ENCODE results near the gene ROR1. TPM values are rescaled to one million over a fixed set of nuclear protein-coding genes. Genes with fewer than 3 reads are reported as not detected.

Gene ROR1
- total and polyA plus RNA-seq, 2 of the 13 experiments (the other 11 are each of a cell fraction or from before 2014, with no cell fraction given), result 0.58 to 2.3 TPM

DNA sequence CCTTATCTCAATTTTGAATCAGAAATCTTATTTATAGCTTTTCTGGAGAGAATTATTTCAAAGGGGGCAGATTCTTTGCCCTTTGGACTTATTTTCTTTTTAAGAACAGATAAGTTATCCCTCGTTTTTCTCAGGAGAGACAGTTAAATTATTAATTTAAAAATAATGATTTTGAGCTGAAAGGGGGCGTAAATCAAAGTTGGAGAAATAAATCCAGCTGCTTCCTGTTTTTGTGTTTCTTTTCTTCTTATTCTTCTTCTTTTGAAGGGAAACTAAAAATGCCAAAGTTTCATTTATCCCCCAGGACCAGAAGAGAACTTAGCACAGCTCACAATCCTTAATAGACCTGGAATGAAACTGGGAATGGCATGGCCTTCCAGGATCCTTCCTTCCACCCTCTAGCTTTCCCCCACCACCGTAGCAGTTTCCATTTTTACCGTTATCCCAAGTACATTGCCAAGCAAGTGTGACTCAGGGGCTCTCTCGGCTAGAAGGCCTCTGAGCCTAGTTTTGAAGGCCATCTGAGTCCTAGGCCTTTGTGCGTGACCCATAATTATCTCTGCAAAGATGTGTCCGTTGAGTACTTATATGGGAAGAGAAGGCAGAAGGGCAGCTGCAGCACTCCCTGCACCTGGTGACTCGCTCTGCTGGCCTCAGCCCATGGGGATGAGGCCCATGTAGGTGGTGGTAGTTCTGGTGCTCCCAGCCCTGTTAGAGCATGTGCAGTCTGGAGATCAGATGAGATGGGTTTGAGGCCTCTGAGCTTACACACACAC is 181.7 kb downstream of the ROR1 start (continued):
- TF ChIP-seq HNRNPK (IDR thresholded peaks at IDR 0.05; ENCODE audit: low read depth, low read length, poor library complexity, severe bottlenecking) (no peak), ZNF33B (CRISPR knock-in tag; IDR thresholded peaks at IDR 0.05) (no peak), PHF21A (CRISPR knock-in tag; IDR thresholded peaks at IDR 0.05) (no peak), AGO2 (optimal IDR thresholded peaks at IDR 0.05; ENCODE audit: low read depth, low read length) (no peak), CHCHD3 (CRISPR knock-in tag; IDR thresholded peaks at IDR 0.05) (no peak)
- TF ChIP-seq, protein P1, sequence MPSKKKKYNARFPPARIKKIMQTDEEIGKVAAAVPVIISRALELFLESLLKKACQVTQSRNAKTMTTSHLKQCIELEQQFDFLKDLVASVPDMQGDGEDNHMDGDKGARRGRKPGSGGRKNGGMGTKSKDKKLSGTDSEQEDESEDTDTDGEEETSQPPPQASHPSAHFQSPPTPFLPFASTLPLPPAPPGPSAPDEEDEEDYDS (CRISPR knock-in tag; IDR thresholded peaks at IDR 0.05), result no peak

DNA sequence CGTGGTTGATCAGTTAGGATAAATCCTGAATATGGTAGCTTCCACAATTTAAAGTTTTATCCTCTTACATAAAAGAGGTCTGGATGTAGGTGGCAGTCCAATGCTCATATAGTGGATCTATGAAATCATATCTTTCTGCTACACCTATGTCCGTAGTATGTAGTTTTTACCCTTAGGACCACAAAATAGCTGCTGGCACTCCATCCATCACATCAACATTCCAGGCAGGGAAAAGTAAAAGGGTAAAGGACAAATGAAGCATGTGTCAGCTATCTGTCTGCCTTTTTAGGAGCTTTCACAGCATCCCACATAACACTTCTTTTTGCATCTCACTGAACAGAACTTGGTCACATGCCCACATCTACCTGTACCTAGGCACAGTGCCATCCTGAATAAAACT is 184.7 kb downstream of the ROR1 start:
- no peaks in the 10 kb centered on the region for H3K36me3 ChIP-seq (replicated peaks in 1 of 2; ENCODE audit: control insufficient read depth in 1 of 2, insufficient read depth in 2 of 2, low read length in 2 of 2)
- no peaks in the 10 kb centered on the region for H4K20me1 ChIP-seq (ENCODE audit: insufficient read depth, low read length)
- FAIRE-seq (no peak), DNase-seq (ENCODE audit: low spot score) (no peak), ATAC-seq (no peak)
- no peak for TF ChIP-seq MED13 (CRISPR knock-in tag; IDR thresholded peaks at IDR 0.05)
- H3K79me2 ChIP-seq (ENCODE audit: insufficient read depth, low read length), result no peaks in the 10 kb centered on the region
- CTCF ChIA-PET (ENCODE audit: low intra/inter-chr PET ratio, low total read pairs), result no interaction called here
- intact Hi-C loops (cut with micrococcal nuclease; ENCODE audit: unreplicated experiment) (no loop called here), in situ Hi-C loops (cut with HindIII; ENCODE audit: extremely low pct_ligation_motif_present, low pct_unique_long_range_greater_than_20kb) (no loop called here)
- H3K27me3 ChIP-seq (ENCODE audit: control insufficient read depth in 1 of 2, insufficient read depth in 2 of 2, low read length in 2 of 2), result no peaks in the 10 kb centered on the region
- no peak overlapping the region for H3K9ac ChIP-seq (ENCODE audit: insufficient read depth, low read depth, low read length)
- no TSS peak for BruUV-seq (replicated peaks)
- H3K4me2 ChIP-seq (ENCODE audit: low read depth, low read length), result no peak overlapping the region
- POLR2A ChIA-PET, result no interaction called here
- no peaks in the 10 kb centered on the region for H3K4me1 ChIP-seq (ENCODE audit: insufficient read depth, low read length)
- no peak overlapping the region for H2AFZ ChIP-seq (ENCODE audit: low read length)
- 52% methylated on average over 2 of the region's 2 CpGs for WGBS (ENCODE audit: low lambda C conversion rate)
- H3K9me3 ChIP-seq (ENCODE audit: low read length), result peaks cover 9% of the 10 kb centered on the region; the same call in 1 of the 2 replicates
- no peak overlapping the region for H3K27ac ChIP-seq (ENCODE audit: extremely low read length, insufficient read depth, low read length)
- no peak overlapping the region for H3K4me3 ChIP-seq (replicated peaks in 1 of 3; ENCODE audit: insufficient read depth in 1 of 3, low read depth in 2 of 3, low read length in 3 of 3)

Measured in HepG2 (cell line).